Tibial nerve (tissue), 4 donors: Measurements from ENCODE around the gene CCDC40. TPM values are rescaled to one million over a fixed set of nuclear protein-coding genes. Genes with fewer than 3 reads are reported as not detected.

ENCODE experiments used
- DNase-seq, 2 donors: peaks; one replicate each; pipeline ENCODE4 v3.0.0-alpha.2; 2019; ENCODE audit warnings: low spot score in 2 of 2
- H3K27ac ChIP-seq, 4 donors: fragments of 200-600 bp; sonication (generic) in 3 of 4; one replicate each; pipeline ENCODE4 v1.5.1; 2017 to 2019; ENCODE audit warnings: mild to moderate bottlenecking in 1 of 4
- H3K27me3 ChIP-seq, 2 donors: fragments of 200-600 bp; sonication (generic) in 1 of 2; one replicate each; pipeline versions ENCODE4 v1.5.1 to v1.6.0; 2017 to 2019
- H3K36me3 ChIP-seq, 3 donors: fragments of 200-600 bp; sonication (generic); one replicate each; pipeline ENCODE4 v1.5.1; 2018 to 2019
- H3K4me1 ChIP-seq, 4 donors: fragments of 200-600 bp; sonication (generic) in 3 of 4; one replicate each; pipeline ENCODE4 v1.5.1; 2017 to 2019
- H3K4me3 ChIP-seq, 4 donors: fragments of 200-600 bp; sonication (generic) in 3 of 4; one replicate each; pipeline ENCODE4 v1.5.1; 2017 to 2019; ENCODE audit warnings: mild to moderate bottlenecking in 1 of 4, moderate library complexity in 1 of 4
- H3K9me3 ChIP-seq, 4 donors: fragments of 200-600 bp; sonication (generic) in 3 of 4; one replicate each; pipeline ENCODE4 v1.5.1; 2017 to 2019
- EP300 ChIP-seq, 2 donors: sonication (generic); formaldehyde crosslinking; IDR thresholded peaks; one replicate each; pipeline ENCODE4 v1.6.1; 2017; ENCODE audit warnings: antibody characterized with exemption in 2 of 2, mild to moderate bottlenecking in 1 of 2
- POLR2A ChIP-seq, 2 donors: fragments of 450-650 bp; IDR thresholded peaks; one replicate each; pipeline ENCODE4 v1.6.1; 2017; ENCODE audit warnings: antibody characterized with exemption in 2 of 2, mild to moderate bottlenecking in 2 of 2, moderate library complexity in 2 of 2
- WGBS, 2 donors: methylation state at CpG; one replicate each; pipeline ENCODE4 v1.1.5; 2018; 5-methylcytosine and 5-hydroxymethylcytosine counted together
- total RNA-seq, 4 donors: library from RNA; depleted of rRNA; stranded (reverse); fragments of >200 nt; gene quantifications; one replicate each; pipeline ENCODE4 v1.1.0, GENCODE V29; 2016
- TF ChIP-seq, protein P1 (sequence below), 5 experiments: fragments of 200-600 bp in 3 of 5; fragments of 450-650 bp in 2 of 5; sonication (generic) in 3 of 5; IDR thresholded peaks; one replicate each; pipeline ENCODE4 v1.5.1; 2016 to 2019; ENCODE audit warnings: antibody characterized with exemption in 5 of 5, mild to moderate bottlenecking in 3 of 5, moderate library complexity in 2 of 5

The CCDC40 gene
- total RNA-seq, 4 donors from 2014 or later = 7.1 to 13.8 (median 12.0) TPM

DNA sequence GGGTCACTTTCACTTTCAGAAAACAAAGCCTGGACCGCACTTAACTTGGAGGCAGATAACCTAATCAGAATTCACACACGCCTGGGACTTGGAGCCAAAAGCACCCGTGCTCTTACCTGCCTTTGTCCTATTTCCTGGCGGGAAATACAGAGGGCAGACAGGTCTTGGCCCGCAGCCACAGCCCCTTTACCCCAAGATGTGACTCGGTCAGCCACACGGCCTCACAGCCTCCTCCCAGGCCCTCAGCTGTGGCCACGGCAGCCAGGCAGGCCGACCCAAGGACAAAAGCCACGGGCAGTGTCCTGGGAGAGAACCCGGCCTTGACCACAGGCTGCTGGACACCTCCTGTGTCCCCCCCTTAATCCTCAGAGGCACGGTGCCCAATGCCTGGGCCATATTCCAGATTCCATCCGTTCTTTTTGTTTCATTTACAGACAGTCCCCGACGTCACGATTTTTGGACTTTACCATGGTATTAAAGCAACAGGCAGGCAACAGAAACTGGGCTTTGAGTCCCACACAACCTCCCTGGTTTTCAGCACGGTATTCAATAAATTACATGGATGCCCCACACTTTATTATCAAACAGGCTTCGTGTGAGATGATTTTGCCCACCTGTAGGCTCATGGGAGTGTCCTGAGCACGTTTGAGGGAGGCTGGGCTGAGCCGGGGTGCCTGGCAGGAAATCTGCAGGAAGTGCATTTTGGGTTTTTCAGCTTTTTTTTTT is 34.8 kb downstream of the CCDC40 start:
- Histone ChIP-seq H3K27ac (peak overlapping the region; percentile 80 to 91 (median 86)), H3K9me3 (no peaks in the 10 kb centered on the region), H3K4me3 (peak overlapping the region; percentile 30 to 46 (median 39)), H3K27me3 (no peaks in the 10 kb centered on the region), H3K4me1 (peaks cover 0 to 44% (median 25%) of the 10 kb centered on the region in 4 donors), H3K36me3 (no peaks in the 10 kb centered on the region)
- peak; percentile 27 to 63 for TF ChIP-seq EP300 (IDR thresholded peaks at IDR 0.05)
- TF ChIP-seq, protein P1, sequence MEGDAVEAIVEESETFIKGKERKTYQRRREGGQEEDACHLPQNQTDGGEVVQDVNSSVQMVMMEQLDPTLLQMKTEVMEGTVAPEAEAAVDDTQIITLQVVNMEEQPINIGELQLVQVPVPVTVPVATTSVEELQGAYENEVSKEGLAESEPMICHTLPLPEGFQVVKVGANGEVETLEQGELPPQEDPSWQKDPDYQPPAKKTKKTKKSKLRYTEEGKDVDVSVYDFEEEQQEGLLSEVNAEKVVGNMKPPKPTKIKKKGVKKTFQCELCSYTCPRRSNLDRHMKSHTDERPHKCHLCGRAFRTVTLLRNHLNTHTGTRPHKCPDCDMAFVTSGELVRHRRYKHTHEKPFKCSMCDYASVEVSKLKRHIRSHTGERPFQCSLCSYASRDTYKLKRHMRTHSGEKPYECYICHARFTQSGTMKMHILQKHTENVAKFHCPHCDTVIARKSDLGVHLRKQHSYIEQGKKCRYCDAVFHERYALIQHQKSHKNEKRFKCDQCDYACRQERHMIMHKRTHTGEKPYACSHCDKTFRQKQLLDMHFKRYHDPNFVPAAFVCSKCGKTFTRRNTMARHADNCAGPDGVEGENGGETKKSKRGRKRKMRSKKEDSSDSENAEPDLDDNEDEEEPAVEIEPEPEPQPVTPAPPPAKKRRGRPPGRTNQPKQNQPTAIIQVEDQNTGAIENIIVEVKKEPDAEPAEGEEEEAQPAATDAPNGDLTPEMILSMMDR (IDR thresholded peaks at IDR 0.05) = no peak
- 8 to 20% methylated on average over 20 of the region's 20 CpGs for WGBS, 2 donors
- peak; percentile 35 to 45 for DNase-seq

DNA sequence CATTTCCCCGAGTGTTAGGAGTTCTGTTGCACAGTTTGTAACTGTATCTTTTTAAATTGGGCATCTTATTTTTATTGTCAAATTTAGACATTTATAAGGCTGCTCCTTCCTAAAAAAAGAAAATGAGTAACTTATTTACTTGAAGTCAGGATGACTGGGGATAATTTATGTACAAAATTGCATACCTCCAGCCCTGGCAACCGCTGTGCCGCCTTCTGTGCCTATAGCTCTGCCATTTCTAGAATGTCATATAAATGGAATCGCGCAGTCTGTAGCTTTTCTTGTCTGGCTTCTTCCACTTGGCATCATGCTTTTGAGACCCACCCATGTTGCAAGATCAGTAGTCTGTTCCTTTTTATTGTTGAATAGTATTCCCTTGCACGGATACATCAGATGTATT is 36.0 kb downstream of the CCDC40 start:
- TF ChIP-seq, protein P1 (IDR thresholded peaks at IDR 0.05) = no peak
- no peak for TF ChIP-seq POLR2A (IDR thresholded peaks at IDR 0.05)
- no peak for TF ChIP-seq EP300 (IDR thresholded peaks at IDR 0.05)
- H3K27me3 ChIP-seq = no peaks in the 10 kb centered on the region
- H3K4me3 ChIP-seq = no peak overlapping the region
- no peaks in the 10 kb centered on the region for H3K9me3 ChIP-seq
- no peak for DNase-seq
- peaks cover 0 to 44% (median 25%) of the 10 kb centered on the region in 4 donors for H3K4me1 ChIP-seq
- 92 to 97% methylated on average over 6 of the region's 6 CpGs for WGBS, 2 donors
- no peak overlapping the region for H3K27ac ChIP-seq
- H3K36me3 ChIP-seq = no peaks in the 10 kb centered on the region

DNA sequence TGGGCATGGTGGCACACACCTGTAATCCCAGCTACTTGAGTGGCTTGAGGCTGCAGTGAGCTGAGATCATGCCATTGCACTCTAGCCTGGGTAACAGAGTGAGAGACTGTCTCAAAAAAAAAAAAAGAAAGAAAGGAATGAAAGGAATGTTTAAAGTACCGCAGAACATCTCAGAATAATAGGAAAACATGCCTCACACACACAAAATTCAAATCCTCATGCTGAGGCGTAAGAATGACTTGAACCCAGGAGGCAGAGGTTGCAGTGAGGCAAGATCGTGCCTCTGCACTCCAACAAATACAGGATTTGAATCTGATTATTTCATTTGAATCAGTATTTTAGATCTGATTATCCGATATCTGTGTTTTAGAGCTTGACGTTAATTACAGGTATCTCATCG is 43.6 kb downstream of the CCDC40 start:
- H3K4me1 ChIP-seq = peaks cover 0 to 11% (median 3%) of the 10 kb centered on the region in 4 donors
- WGBS, 2 donors = 57 to 66% methylated on average over 6 of the region's 6 CpGs
- DNase-seq = no peak
- no peaks in the 10 kb centered on the region for H3K27me3 ChIP-seq
- TF ChIP-seq POLR2A (IDR thresholded peaks at IDR 0.05) (no peak), EP300 (IDR thresholded peaks at IDR 0.05) (no peak)
- TF ChIP-seq, protein P1 (IDR thresholded peaks at IDR 0.05) = no peak
- H3K36me3 ChIP-seq = no peaks in the 10 kb centered on the region
- H3K4me3 ChIP-seq = no peak overlapping the region
- no peaks in the 10 kb centered on the region for H3K9me3 ChIP-seq
- no peak overlapping the region for H3K27ac ChIP-seq

DNA sequence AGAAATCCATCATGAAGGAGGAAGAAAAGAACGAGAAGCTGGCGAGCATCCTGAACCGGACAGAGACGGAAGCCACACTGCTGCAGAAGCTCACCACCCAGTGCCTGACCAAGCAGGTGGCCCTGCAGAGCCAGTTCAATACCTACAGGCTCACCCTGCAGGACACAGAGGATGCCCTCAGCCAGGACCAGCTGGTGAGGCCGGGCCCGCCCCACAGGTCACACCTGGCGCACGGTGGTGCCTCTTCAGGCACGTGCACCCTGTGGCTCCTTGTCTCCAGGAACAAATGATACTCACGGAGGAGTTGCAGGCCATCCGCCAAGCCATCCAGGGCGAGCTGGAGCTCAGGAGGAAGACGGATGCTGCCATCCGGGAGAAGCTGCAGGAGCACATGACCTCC is 45.2 kb downstream of the CCDC40 start:
- TF ChIP-seq POLR2A (IDR thresholded peaks at IDR 0.05) (no peak), EP300 (IDR thresholded peaks at IDR 0.05) (no peak)
- TF ChIP-seq, protein P1 (IDR thresholded peaks at IDR 0.05) = no peak
- DNase-seq = no peak
- H3K4me1 ChIP-seq = peaks cover 0 to 11% (median 3%) of the 10 kb centered on the region in 4 donors
- H3K27ac ChIP-seq = no peak overlapping the region
- no peaks in the 10 kb centered on the region for H3K27me3 ChIP-seq
- 91 to 95% methylated on average over 13 to 14 of the region's 14 CpGs for WGBS, 2 donors
- H3K36me3 ChIP-seq = no peaks in the 10 kb centered on the region
- no peaks in the 10 kb centered on the region for H3K9me3 ChIP-seq
- no peak overlapping the region for H3K4me3 ChIP-seq

DNA sequence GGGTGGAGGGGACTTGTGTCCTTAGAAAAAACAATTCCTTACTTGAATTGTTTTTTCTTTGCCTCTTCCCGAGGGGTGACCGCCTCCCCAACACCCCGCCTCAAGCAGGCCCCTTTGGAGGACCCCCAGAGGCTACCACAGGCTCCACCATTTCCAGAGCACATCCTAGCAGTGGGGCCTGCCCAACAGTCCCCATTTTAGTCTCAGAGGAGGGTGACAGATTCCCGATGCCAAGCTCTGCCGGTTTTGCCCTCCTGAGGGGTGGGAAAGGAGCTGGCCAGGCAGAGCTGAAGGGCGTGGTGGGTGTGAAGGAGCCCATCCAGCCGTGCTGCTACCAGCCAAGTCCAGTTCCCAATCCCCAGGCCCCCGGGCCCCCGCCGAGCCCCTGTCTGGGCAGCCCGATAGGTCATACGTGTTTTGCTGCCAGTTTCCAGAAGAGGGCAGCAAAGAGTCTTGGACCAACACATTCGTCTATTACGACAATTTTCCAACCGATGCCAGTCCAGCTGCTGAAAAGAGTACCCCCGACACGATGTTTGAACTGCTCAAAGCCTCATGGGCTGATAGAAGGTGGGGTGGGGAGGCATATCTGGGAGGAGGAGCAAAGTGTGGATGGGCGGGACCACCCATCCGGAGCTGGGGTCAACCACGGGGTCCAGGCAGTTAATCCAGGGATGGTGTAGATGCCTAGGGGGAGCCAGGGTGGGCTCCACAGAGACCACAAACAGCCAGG is 46.1 kb downstream of the CCDC40 start:
- Histone ChIP-seq H3K9me3 (no peaks in the 10 kb centered on the region), H3K27ac (peak overlapping the region in 1 of 4 donors; percentile 35), H3K27me3 (no peaks in the 10 kb centered on the region), H3K36me3 (no peaks in the 10 kb centered on the region), H3K4me1 (peaks cover 0 to 11% (median 3%) of the 10 kb centered on the region in 4 donors), H3K4me3 (peak overlapping the region in 1 of 4 donors; percentile 5)
- TF ChIP-seq POLR2A (IDR thresholded peaks at IDR 0.05) (no peak), EP300 (IDR thresholded peaks at IDR 0.05) (peak in 1 of 2 donors; percentile 52)
- TF ChIP-seq, protein P1 (IDR thresholded peaks at IDR 0.05) = peak; percentile 79 to 87 (median 84)
- DNase-seq = peak; percentile 60 to 85
- 26 to 28% methylated on average over 20 of the region's 20 CpGs for WGBS, 2 donors
